Panc1 (cell line): ENCODE measurements around the gene TXN2. TPM values are rescaled to one million over a fixed set of nuclear protein-coding genes. Genes with fewer than 3 reads are reported as not detected.
A peak's percentile ranks its signal among the peaks of the same experiment; 100 is the strongest.

Experiments used
- ATAC-seq: fragments of 200-7000 bp; cut with Tn5 transposase; 2 replicates; pipeline ENCODE4 v1.9.1; 2020; ENCODE audit warnings: mild to moderate bottlenecking, moderate library complexity
- BruUV-seq: library from RNA; stranded (reverse); fragments of 400-500 nt; replicated peaks from 2 replicates; lab custom pipeline; 2021; lab: Mats Ljungman, UMichigan
- CTCF ChIA-PET: fragments of 300-600 bp; sonication (Branson Sonifier 250); formaldehyde crosslinking; loops from one replicate; lab custom pipeline; 2022; ENCODE audit warnings: antibody characterized with exemption; lab: Charles Lee
- POLR2A ChIA-PET: fragments of 300-600 bp; sonication (Branson Sonifier 250); formaldehyde crosslinking; loops from one replicate; lab custom pipeline; 2022; ENCODE audit warnings: antibody characterized with exemption; lab: Charles Lee
- DNase-seq: peaks from one replicate; pipeline ENCODE4 v3.0.0-alpha.2; 2010; ENCODE audit warnings: low read depth, low spot score
- H3K27ac ChIP-seq: 2 replicates; pipeline ENCODE4 v1.5.1; 2011; ENCODE audit warnings: mild to moderate bottlenecking, low read length, inconsistent platforms
- H3K27me3 ChIP-seq: fragments of 200-500 bp; sonication (Bioruptor generic); 2 replicates; pipeline ENCODE4 v1.6.0; 2014; ENCODE audit warnings: low read length, inconsistent platforms; ENCODE audit not compliant: control insufficient read depth, insufficient read depth
- H3K36me3 ChIP-seq: fragments of 200-500 bp; sonication (Bioruptor generic); 2 replicates; pipeline ENCODE4 v1.5.1; 2014; ENCODE audit warnings: inconsistent platforms, mild to moderate bottlenecking, low read length, moderate library complexity; ENCODE audit not compliant: control insufficient read depth, insufficient read depth
- H3K4me1 ChIP-seq: 2 replicates; pipeline ENCODE4 v1.5.1; 2011; ENCODE audit warnings: inconsistent platforms, mild to moderate bottlenecking, low read length, moderate library complexity; ENCODE audit not compliant: control insufficient read depth, insufficient read depth
- H3K4me3 ChIP-seq, 2 experiments: 2 replicates each; pipeline ENCODE4 v1.5.1; 2011 to 2012; ENCODE audit warnings: low read depth in 2 of 2, low read length in 2 of 2, mild to moderate bottlenecking in 2 of 2, inconsistent platforms in 1 of 2, moderate library complexity in 1 of 2
- H3K9me3 ChIP-seq: fragments of 200-500 bp; sonication (Bioruptor generic); 2 replicates; pipeline ENCODE4 v1.5.1; 2014; ENCODE audit warnings: low read depth, mild to moderate bottlenecking, inconsistent platforms, low read length, moderate library complexity; ENCODE audit not compliant: control insufficient read depth, insufficient read depth
- POLR2AphosphoS5 ChIP-seq: IDR thresholded peaks from 2 replicates; pipeline ENCODE4 v1.6.1; 2012; ENCODE audit warnings: mild to moderate bottlenecking, low read depth, low read length, moderate library complexity
- SIN3A ChIP-seq: IDR thresholded peaks from 2 replicates; pipeline ENCODE4 v1.6.1; 2012; ENCODE audit warnings: low read depth, mild to moderate bottlenecking, low read length, moderate library complexity, borderline replicate concordance; ENCODE audit not compliant: insufficient read depth
- TCF7L2 ChIP-seq: IDR thresholded peaks from 2 replicates; pipeline ENCODE4 v1.6.1; 2011; ENCODE audit warnings: mild to moderate bottlenecking, low read depth, low read length, inconsistent platforms
- in situ Hi-C: cut with HindIII; loops from 2 replicates; pipeline ENCODE4 v1.10.0; 2016; ENCODE audit warnings: low sequenced_read_pairs, low pct_unique_long_range_greater_than_20kb
- intact Hi-C: fragments of 100-400 bp; cut with micrococcal nuclease; formaldehyde crosslinking; loops from one replicate; pipeline ENCODE4 v1.10.0; 2022; ENCODE audit not compliant: unreplicated experiment
- total RNA-seq: library from RNA; stranded (reverse); gene quantifications from one replicate; pipeline ENCODE4 v1.2.1, GENCODE V29; 2021; ENCODE audit not compliant: unreplicated experiment
- TF ChIP-seq, protein P1 (sequence below): fragments of 450-650 bp; IDR thresholded peaks from 2 replicates; pipeline ENCODE4 v1.5.1; 2017; ENCODE audit warnings: mild to moderate bottlenecking
- TF ChIP-seq, protein P2 (sequence below), 2 experiments: IDR thresholded peaks; 2 replicates each; pipeline ENCODE4 v1.6.1; 2011 to 2012; ENCODE audit warnings: low read depth in 2 of 2, control low read depth in 1 of 2, low read length in 1 of 2, mild to moderate bottlenecking in 1 of 2, moderate library complexity in 1 of 2; ENCODE audit not compliant: insufficient read depth in 1 of 2

The TXN2 gene
- total RNA-seq, 1 experiment from 2014 or later: 64.1 TPM

DNA sequence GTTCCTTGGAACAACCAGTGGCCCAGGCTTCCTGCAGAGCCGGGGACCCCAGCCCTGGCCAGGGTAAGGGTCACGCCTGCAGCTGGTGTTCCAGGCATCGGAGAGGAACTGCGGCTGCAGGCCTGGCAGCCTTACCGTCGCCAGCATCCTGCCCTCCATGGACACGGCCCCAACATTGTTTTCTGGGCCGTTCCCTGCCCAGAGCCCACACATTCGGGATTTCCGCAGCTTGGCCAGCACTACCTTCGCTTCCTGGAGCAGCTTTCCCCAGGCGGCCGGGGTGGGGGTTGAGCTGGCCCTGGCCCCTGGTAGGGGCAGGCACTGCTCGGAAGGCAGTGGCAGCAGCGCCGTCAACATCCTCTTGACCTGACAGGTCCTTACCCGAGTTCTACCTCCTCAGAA, 17.7 kb downstream of the TXN2 start:
- Histone ChIP-seq H3K4me3 (no peak overlapping the region), H3K9me3 (no peaks in the 10 kb centered on the region), H3K27ac (peak overlapping the region; percentile 59), H3K27me3 (no peaks in the 10 kb centered on the region), H3K4me1 (peaks cover 57% of the 10 kb centered on the region), H3K36me3 (no peaks in the 10 kb centered on the region)
- POLR2A ChIA-PET: no interaction called here
- no TSS peak for BruUV-seq
- TF ChIP-seq, protein P1, sequence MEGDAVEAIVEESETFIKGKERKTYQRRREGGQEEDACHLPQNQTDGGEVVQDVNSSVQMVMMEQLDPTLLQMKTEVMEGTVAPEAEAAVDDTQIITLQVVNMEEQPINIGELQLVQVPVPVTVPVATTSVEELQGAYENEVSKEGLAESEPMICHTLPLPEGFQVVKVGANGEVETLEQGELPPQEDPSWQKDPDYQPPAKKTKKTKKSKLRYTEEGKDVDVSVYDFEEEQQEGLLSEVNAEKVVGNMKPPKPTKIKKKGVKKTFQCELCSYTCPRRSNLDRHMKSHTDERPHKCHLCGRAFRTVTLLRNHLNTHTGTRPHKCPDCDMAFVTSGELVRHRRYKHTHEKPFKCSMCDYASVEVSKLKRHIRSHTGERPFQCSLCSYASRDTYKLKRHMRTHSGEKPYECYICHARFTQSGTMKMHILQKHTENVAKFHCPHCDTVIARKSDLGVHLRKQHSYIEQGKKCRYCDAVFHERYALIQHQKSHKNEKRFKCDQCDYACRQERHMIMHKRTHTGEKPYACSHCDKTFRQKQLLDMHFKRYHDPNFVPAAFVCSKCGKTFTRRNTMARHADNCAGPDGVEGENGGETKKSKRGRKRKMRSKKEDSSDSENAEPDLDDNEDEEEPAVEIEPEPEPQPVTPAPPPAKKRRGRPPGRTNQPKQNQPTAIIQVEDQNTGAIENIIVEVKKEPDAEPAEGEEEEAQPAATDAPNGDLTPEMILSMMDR: no peak
- TF ChIP-seq TCF7L2 (no peak), POLR2AphosphoS5 (no peak), SIN3A (no peak)
- TF ChIP-seq, protein P2, sequence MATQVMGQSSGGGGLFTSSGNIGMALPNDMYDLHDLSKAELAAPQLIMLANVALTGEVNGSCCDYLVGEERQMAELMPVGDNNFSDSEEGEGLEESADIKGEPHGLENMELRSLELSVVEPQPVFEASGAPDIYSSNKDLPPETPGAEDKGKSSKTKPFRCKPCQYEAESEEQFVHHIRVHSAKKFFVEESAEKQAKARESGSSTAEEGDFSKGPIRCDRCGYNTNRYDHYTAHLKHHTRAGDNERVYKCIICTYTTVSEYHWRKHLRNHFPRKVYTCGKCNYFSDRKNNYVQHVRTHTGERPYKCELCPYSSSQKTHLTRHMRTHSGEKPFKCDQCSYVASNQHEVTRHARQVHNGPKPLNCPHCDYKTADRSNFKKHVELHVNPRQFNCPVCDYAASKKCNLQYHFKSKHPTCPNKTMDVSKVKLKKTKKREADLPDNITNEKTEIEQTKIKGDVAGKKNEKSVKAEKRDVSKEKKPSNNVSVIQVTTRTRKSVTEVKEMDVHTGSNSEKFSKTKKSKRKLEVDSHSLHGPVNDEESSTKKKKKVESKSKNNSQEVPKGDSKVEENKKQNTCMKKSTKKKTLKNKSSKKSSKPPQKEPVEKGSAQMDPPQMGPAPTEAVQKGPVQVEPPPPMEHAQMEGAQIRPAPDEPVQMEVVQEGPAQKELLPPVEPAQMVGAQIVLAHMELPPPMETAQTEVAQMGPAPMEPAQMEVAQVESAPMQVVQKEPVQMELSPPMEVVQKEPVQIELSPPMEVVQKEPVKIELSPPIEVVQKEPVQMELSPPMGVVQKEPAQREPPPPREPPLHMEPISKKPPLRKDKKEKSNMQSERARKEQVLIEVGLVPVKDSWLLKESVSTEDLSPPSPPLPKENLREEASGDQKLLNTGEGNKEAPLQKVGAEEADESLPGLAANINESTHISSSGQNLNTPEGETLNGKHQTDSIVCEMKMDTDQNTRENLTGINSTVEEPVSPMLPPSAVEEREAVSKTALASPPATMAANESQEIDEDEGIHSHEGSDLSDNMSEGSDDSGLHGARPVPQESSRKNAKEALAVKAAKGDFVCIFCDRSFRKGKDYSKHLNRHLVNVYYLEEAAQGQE (IDR thresholded peaks at IDR 0.05; ENCODE audit: insufficient read depth in 1 of 2, low read depth in 2 of 2, low read length in 1 of 2): no peak
- ATAC-seq (no peak), DNase-seq (no peak)
- in situ Hi-C loops: no loop called here
- intact Hi-C loops: no loop called here
- CTCF ChIA-PET: interaction anchor here (0.6 kb wide), 1 partner anchor 71 kb away, joined by 4 read pairs; no protein-coding TSS in a partner anchor

DNA sequence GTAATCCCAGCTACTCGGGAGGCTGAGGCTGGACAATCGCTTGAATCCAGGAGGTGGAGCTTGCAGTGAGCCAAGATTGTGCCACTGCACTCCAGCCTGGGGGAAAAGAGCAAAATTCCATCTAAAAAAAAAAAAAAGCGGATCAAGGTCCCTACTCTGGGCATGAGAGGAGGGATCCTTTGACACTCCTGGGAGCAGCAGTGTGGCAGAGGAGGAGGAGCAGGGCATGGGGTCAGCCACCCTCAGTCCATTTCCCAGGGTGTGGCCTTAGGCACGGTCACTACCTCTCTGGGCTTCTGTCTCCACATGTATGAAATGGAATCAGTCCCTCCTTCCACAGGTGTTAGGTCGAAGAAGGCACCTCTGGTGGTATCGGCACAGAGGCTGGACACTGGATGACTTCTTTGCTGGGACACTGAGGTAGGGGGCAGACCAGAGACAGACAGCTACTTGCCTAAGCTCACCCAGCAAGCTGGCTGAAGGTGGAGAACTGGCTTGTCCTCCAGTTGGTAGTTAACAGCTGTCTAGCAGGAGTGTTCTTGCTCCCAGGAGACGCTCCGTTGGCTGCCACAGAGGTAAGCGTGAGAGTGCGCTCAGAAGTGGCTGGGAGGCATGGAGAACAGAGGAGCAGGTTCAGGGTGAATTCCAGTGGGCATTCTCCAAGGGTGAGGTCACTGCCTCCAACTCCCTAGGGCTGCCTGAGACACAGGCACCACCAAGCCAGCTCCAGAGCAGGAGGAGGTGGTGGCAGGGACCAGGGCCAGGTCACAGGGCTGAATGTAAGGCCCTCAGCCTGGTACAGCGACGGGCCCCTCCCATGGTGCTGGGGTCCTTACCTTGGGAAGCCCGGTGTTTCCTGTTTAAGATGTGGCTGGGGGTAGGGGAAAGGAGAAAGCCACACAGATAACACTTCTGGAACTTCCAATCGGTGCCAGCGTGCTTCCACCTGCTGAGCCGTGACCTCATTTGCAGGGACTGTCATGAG, 19.5 kb downstream of the TXN2 start:
- DNase-seq (no peak), ATAC-seq (peak; percentile 80)
- ChIA-PET CTCF (interaction anchor here (0.5 kb wide), 1 partner anchor 20 kb away, joined by 6 read pairs; no protein-coding TSS in a partner anchor), POLR2A (no interaction called here)
- intact Hi-C loops (no loop called here), in situ Hi-C loops (no loop called here)
- Histone ChIP-seq H3K27me3 (no peaks in the 10 kb centered on the region), H3K27ac (peak overlapping the region; percentile 88), H3K36me3 (no peaks in the 10 kb centered on the region), H3K4me3 (no peak overlapping the region), H3K4me1 (peaks cover 53% of the 10 kb centered on the region), H3K9me3 (no peaks in the 10 kb centered on the region)
- BruUV-seq: TSS peak; percentile 86
- TF ChIP-seq TCF7L2 (no peak), POLR2AphosphoS5 (no peak), SIN3A (no peak)
- TF ChIP-seq, protein P2 (IDR thresholded peaks at IDR 0.05; ENCODE audit: insufficient read depth in 1 of 2, low read depth in 2 of 2, low read length in 1 of 2): no peak
- TF ChIP-seq, protein P1: no peak
